ENCODE data around the gene ADAM23. TPM values are rescaled to one million over a fixed set of nuclear protein-coding genes. Genes with fewer than 3 reads are reported as not detected.

ADAM23 gene
- total and polyA plus RNA-seq, 4 donors: 0.12 to 0.51 (median 0.17) TPM; not detected in 1

- Histone ChIP-seq H3K27ac (ENCODE audit: low read depth in 1 of 2, low read length in 2 of 2) (no peak overlapping the region), H3K36me3 (ENCODE audit: control insufficient read depth in 4 of 4, insufficient read depth in 3 of 4, low read depth in 1 of 4, low read length in 3 of 4) (no peaks in the 10 kb centered on the region), H3K4me3 (ENCODE audit: low read depth in 1 of 3, low read length in 3 of 3) (no peak overlapping the region), H3K9me3 (ENCODE audit: control insufficient read depth in 4 of 4, low read length in 3 of 4) (no peaks in the 10 kb centered on the region), H3K4me1 (ENCODE audit: control insufficient read depth in 4 of 4, insufficient read depth in 4 of 4, low read length in 3 of 4) (no peaks in the 10 kb centered on the region), H3K9ac (ENCODE audit: low read depth in 1 of 2, low read length in 2 of 2) (no peak overlapping the region), H3K27me3 (ENCODE audit: control insufficient read depth in 4 of 4, insufficient read depth in 4 of 4, low read length in 3 of 4) (no peaks in the 10 kb centered on the region)
- no peak for TF ChIP-seq GABPA (IDR thresholded peaks at IDR 0.05 in 1 of 2, conservative IDR thresholded peaks at IDR 0.05 in 1 of 2)
- DNase-seq (ENCODE audit: low spot score): no peak
- 85% methylated on average over 2 of the region's 2 CpGs for WGBS
Measured at GRCh38 chr2:206543073-206543472, 99.7 kb downstream of the ADAM23 start.

GRCh38 chr2:206548383-206548782, 105.1 kb downstream of the ADAM23 start:
- no peaks in the 10 kb centered on the region for H3K4me1 ChIP-seq (ENCODE audit: control insufficient read depth in 4 of 4, insufficient read depth in 4 of 4, low read length in 3 of 4)
- DNase-seq (ENCODE audit: low spot score): no peak
- H3K9ac ChIP-seq (ENCODE audit: low read depth in 1 of 2, low read length in 2 of 2): peak overlapping the region in 1 of 2 donors; percentile 31
- TF ChIP-seq GABPA (IDR thresholded peaks at IDR 0.05 in 1 of 2, conservative IDR thresholded peaks at IDR 0.05 in 1 of 2) (no peak), FOXA1 (IDR thresholded peaks at IDR 0.05) (no peak), ATF3 (IDR thresholded peaks at IDR 0.05) (no peak), NR2F2 (IDR thresholded peaks at IDR 0.05) (no peak), ZBTB33 (IDR thresholded peaks at IDR 0.05) (no peak), FOXA2 (IDR thresholded peaks at IDR 0.05) (no peak), SP1 (IDR thresholded peaks at IDR 0.05) (no peak), CTCF (IDR thresholded peaks at IDR 0.05; ENCODE audit: low read depth, low read length, missing input control) (no peak)
- H3K9me3 ChIP-seq (ENCODE audit: control insufficient read depth in 4 of 4, low read length in 3 of 4): no peaks in the 10 kb centered on the region
- 30% methylated on average over 5 of the region's 5 CpGs for WGBS
- H3K36me3 ChIP-seq (ENCODE audit: control insufficient read depth in 4 of 4, insufficient read depth in 3 of 4, low read depth in 1 of 4, low read length in 3 of 4): no peaks in the 10 kb centered on the region
- H3K4me3 ChIP-seq (ENCODE audit: low read depth in 1 of 3, low read length in 3 of 3): no peak overlapping the region
- H3K27ac ChIP-seq (ENCODE audit: low read depth in 1 of 2, low read length in 2 of 2): no peak overlapping the region
- no peaks in the 10 kb centered on the region for H3K27me3 ChIP-seq (ENCODE audit: control insufficient read depth in 4 of 4, insufficient read depth in 4 of 4, low read length in 3 of 4)

GRCh38 chr2:206555721-206556120, 112.4 kb downstream of the ADAM23 start:
- H3K27me3 ChIP-seq (ENCODE audit: control insufficient read depth in 4 of 4, insufficient read depth in 4 of 4, low read length in 3 of 4): peaks cover 0 to 3% (median 0%) of the 10 kb centered on the region in 4 donors
- TF ChIP-seq FOXA2 (IDR thresholded peaks at IDR 0.05): no peak
- no peak for TF ChIP-seq YY1 (IDR thresholded peaks at IDR 0.05)
- TF ChIP-seq ZBTB33 (IDR thresholded peaks at IDR 0.05): no peak
- no peak for TF ChIP-seq HNF4A (conservative IDR thresholded peaks at IDR 0.05)
- no peak for TF ChIP-seq ATF3 (IDR thresholded peaks at IDR 0.05)
- no peak for TF ChIP-seq TAF1 (conservative IDR thresholded peaks at IDR 0.05)
- TF ChIP-seq EGR1 (IDR thresholded peaks at IDR 0.05; ENCODE audit: low read depth in 2 of 2): no peak
- no peak for TF ChIP-seq SP1 (IDR thresholded peaks at IDR 0.05)
- TF ChIP-seq MAX (IDR thresholded peaks at IDR 0.05): no peak
- no peak for TF ChIP-seq FOXA1 (IDR thresholded peaks at IDR 0.05)
- TF ChIP-seq CTCF (IDR thresholded peaks at IDR 0.05; ENCODE audit: low read depth, low read length, missing input control): no peak
- no peak for TF ChIP-seq GABPA (IDR thresholded peaks at IDR 0.05 in 1 of 2, conservative IDR thresholded peaks at IDR 0.05 in 1 of 2)
- no peak for TF ChIP-seq JUND (IDR thresholded peaks at IDR 0.05)

More at GRCh38 chr2:206555721-206556120, 112.4 kb downstream of the ADAM23 start:
- Histone ChIP-seq H3K36me3 (ENCODE audit: control insufficient read depth in 4 of 4, insufficient read depth in 3 of 4, low read depth in 1 of 4, low read length in 3 of 4) (no peaks in the 10 kb centered on the region), H3K9ac (ENCODE audit: low read depth in 1 of 2, low read length in 2 of 2) (no peak overlapping the region), H3K4me1 (ENCODE audit: control insufficient read depth in 4 of 4, insufficient read depth in 4 of 4, low read length in 3 of 4) (no peaks in the 10 kb centered on the region), H3K4me3 (ENCODE audit: low read depth in 1 of 3, low read length in 3 of 3) (no peak overlapping the region), H3K9me3 (ENCODE audit: control insufficient read depth in 4 of 4, low read length in 3 of 4) (no peaks in the 10 kb centered on the region), H3K27ac (ENCODE audit: low read depth in 1 of 2, low read length in 2 of 2) (no peak overlapping the region)
- no peak for DNase-seq (ENCODE audit: low spot score)

Data from liver (tissue), 9 donors.